Ishikawa (cell line): ENCODE data around the gene TMC5.

Source experiments
- CEBPB ChIP-seq: IDR thresholded peaks from 2 replicates; pipeline ENCODE4 v1.6.1; 2012
- CREB1 ChIP-seq: IDR thresholded peaks from 2 replicates; pipeline ENCODE4 v1.6.1; 2012; ENCODE audit warnings: low read depth
- EGR1 ChIP-seq: IDR thresholded peaks from 2 replicates; pipeline ENCODE4 v1.6.1; 2012
- EP300 ChIP-seq: IDR thresholded peaks from 2 replicates; pipeline ENCODE4 v1.6.1; 2012; ENCODE audit warnings: borderline replicate concordance
- FOXM1 ChIP-seq: IDR thresholded peaks from 2 replicates; pipeline ENCODE4 v1.6.1; 2012; ENCODE audit warnings: low read depth, borderline replicate concordance
- NFIC ChIP-seq: IDR thresholded peaks from 2 replicates; pipeline ENCODE4 v1.6.1; 2012
- RAD21 ChIP-seq: IDR thresholded peaks from 2 replicates; pipeline ENCODE4 v1.6.1; 2012; ENCODE audit warnings: low read depth
- TAF1 ChIP-seq: IDR thresholded peaks from 2 replicates; pipeline ENCODE4 v1.6.1; 2012; ENCODE audit warnings: low read depth, mild to moderate bottlenecking
- TCF12 ChIP-seq: IDR thresholded peaks from 2 replicates; pipeline ENCODE4 v1.6.1; 2012; ENCODE audit warnings: low read depth
- TEAD4 ChIP-seq: IDR thresholded peaks from 2 replicates; pipeline ENCODE4 v1.6.1; 2012
- YY1 ChIP-seq: IDR thresholded peaks from 2 replicates; pipeline ENCODE4 v1.6.1; 2012; ENCODE audit warnings: low read depth
- ZBTB7A ChIP-seq: IDR thresholded peaks from 2 replicates; pipeline ENCODE4 v1.6.1; 2012; ENCODE audit warnings: low read depth
- TF ChIP-seq, protein P1 (sequence below): IDR thresholded peaks from 2 replicates; pipeline ENCODE4 v1.6.1; 2012
- TF ChIP-seq, protein P2 (sequence below): IDR thresholded peaks from 2 replicates; pipeline ENCODE4 v1.6.1; 2012
- TF ChIP-seq, protein P3 (sequence below): IDR thresholded peaks from 2 replicates; pipeline ENCODE4 v1.6.1; 2012; ENCODE audit warnings: low read depth, mild to moderate bottlenecking

Gene TMC5

DNA sequence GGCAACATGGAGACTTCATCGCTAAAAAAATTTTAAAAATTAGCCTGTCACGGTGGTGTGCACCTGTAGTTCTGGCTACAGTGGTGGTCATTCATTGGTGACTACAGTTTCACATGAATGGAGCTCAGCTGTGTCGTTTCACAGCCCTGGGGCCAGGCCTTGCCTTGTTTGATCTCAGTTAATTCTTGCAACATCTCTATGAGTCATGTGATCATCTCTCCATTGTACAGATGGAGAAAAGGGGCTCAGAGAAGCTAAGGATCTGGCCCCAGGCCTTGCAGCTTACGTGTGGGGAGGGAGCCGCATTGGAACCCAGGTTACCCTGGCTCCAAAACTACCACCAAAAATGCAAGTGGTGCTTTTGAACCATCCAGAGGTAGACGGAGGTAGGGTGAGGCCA, 54.8 kb downstream of the TMC5 start:
- TF ChIP-seq RAD21 (no peak), ZBTB7A (no peak)

DNA sequence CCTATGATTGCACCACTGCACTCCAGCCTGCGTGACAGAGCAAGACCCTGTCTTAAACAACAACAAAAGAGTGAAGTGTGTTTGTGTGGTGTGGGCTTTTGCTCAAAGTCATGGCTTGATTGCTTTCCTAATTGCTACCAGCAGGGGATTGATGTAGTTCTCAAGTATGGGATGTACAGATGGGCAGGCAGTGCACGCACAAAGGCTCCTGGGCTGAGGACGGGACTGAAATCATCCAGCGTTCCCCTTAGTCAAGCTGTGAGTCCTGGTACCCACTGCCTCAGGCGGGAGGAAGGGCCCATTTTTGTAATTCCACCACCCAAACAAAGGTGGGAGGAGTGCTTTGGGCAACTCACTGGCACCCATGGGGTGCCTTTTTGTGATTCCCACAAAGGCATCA, 56.9 kb downstream of the TMC5 start:
- TF ChIP-seq RAD21 (no peak), YY1 (no peak), ZBTB7A (no peak), NFIC (no peak)

DNA sequence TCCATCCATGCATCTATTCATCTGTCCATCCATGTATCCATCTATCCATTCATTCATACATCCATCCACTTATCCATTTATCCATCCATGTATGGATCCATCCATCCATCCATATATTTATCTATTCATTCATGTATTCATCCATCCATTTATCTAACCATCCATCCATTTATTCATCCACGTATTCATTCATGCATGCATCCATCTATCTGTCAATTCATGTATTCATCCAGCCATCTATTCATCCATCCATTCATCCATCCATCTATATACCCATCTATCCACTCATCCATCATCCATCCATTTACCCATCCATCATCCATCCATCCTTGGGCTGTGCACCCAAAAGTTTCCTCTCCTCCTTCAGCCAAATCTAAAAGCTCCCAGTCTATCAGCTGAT, 60.8 kb downstream of the TMC5 start:
- TF ChIP-seq, protein P1, sequence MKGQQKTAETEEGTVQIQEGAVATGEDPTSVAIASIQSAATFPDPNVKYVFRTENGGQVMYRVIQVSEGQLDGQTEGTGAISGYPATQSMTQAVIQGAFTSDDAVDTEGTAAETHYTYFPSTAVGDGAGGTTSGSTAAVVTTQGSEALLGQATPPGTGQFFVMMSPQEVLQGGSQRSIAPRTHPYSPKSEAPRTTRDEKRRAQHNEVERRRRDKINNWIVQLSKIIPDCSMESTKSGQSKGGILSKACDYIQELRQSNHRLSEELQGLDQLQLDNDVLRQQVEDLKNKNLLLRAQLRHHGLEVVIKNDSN: no peak
- TF ChIP-seq EGR1: no peak

DNA sequence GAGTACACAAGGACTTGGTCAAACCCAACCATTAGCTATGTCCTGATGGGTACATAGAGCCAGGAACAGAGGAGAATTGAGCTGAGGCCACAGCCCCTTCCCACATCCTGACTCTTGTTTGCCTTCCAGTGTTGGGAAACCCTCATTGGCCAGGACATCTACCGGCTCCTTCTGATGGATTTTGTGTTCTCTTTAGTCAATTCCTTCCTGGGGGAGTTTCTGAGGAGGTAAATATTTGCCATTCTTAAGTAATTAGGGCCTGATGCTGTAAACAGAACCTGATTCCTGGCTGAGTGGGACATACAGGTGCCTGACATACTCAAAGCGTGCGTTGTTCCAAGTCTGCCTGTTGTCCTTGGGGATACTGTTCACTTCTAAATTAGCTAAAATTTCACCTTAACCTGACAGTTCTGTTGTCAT, 61.6 kb downstream of the TMC5 start:
- TF ChIP-seq, protein P2, sequence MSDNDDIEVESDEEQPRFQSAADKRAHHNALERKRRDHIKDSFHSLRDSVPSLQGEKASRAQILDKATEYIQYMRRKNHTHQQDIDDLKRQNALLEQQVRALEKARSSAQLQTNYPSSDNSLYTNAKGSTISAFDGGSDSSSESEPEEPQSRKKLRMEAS: no peak

DNA sequence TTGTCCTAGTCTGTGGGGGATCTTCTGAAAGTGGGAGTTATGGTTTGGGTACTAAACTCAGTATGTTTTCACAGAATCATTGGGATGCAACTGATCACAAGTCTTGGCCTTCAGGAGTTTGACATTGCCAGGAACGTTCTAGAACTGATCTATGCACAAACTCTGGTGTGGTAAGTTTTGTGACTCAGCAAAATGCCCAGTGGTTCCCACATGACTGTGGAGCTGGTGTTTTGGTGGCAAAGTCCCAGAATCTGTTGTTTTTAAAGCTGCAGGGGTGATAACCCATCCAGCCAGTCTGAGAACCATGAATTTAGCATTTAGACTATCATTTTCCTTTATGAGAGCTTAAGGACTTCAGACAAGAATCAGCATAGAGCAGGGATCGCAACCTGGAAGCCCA, 63.6 kb downstream of the TMC5 start:
- no peak for TF ChIP-seq CREB1

DNA sequence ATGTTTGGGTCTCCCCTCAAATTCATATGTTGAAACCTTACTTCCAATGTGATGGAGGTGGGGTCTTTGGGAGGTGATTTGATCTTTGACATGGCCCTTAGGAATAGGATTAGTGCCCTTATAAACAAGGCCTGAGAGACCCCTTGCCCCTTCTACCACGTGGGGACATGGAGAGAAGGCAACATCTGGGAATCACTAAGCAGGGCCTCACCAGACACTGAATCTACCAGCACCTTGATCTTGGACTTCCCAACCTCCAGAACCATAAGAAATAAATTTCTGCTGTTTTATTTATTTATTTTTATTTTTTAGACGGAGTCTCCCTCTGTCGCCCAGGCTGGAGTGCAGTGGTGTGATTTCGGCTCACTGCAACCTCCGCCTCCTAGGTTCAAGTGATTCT, 64.1 kb downstream of the TMC5 start:
- no peak for TF ChIP-seq ZBTB7A
- TF ChIP-seq RAD21: no peak
- TF ChIP-seq, protein P2: no peak
- no peak for TF ChIP-seq EGR1
- TF ChIP-seq NFIC: no peak
- TF ChIP-seq EP300: no peak
- TF ChIP-seq CREB1: no peak
- no peak for TF ChIP-seq TEAD4
- TF ChIP-seq, protein P1: no peak
- no peak for TF ChIP-seq TAF1
- TF ChIP-seq YY1: no peak
- TF ChIP-seq, protein P3, sequence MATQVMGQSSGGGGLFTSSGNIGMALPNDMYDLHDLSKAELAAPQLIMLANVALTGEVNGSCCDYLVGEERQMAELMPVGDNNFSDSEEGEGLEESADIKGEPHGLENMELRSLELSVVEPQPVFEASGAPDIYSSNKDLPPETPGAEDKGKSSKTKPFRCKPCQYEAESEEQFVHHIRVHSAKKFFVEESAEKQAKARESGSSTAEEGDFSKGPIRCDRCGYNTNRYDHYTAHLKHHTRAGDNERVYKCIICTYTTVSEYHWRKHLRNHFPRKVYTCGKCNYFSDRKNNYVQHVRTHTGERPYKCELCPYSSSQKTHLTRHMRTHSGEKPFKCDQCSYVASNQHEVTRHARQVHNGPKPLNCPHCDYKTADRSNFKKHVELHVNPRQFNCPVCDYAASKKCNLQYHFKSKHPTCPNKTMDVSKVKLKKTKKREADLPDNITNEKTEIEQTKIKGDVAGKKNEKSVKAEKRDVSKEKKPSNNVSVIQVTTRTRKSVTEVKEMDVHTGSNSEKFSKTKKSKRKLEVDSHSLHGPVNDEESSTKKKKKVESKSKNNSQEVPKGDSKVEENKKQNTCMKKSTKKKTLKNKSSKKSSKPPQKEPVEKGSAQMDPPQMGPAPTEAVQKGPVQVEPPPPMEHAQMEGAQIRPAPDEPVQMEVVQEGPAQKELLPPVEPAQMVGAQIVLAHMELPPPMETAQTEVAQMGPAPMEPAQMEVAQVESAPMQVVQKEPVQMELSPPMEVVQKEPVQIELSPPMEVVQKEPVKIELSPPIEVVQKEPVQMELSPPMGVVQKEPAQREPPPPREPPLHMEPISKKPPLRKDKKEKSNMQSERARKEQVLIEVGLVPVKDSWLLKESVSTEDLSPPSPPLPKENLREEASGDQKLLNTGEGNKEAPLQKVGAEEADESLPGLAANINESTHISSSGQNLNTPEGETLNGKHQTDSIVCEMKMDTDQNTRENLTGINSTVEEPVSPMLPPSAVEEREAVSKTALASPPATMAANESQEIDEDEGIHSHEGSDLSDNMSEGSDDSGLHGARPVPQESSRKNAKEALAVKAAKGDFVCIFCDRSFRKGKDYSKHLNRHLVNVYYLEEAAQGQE: no peak
- no peak for TF ChIP-seq CEBPB
- TF ChIP-seq FOXM1: no peak
- TF ChIP-seq TCF12: no peak

DNA sequence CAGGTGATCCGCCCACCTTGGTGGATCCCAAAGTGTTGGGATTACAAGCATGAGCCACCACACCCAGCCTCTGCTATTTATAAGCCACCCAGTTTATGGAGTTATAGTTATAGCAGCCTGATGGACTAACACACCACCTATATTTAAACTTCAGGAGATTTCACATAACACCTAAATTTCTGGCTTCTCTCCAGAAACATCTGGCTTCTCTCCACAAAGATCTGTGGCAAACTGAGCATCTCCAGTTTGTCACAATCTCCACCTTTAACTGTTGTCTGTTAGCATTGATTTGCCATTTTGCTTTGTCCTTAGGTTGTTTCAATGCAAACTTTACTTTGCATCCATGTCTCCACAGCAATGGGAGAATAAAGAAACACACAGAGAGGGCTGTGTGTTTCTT, 64.6 kb downstream of the TMC5 start:
- TF ChIP-seq YY1 (no peak), ZBTB7A (no peak)
- TF ChIP-seq, protein P1: no peak

DNA sequence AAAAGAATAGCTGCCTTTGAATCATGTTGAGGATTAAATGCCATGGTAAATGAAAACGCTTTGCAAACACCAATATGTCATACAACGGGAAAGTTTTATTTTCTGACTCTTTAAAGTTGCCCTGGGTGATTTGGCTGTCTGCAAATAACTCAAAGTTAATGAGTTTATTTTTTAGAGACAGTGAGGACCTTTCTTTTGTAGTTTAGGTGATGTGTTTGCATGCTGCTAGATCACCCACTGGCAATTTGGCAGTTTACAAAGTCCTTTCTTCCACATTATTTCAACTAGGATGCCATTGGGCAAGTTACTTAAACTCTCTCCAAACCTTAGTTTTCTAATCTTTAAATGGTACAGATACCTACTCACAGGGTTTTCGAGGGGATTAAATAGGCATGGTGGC, 66.4 kb downstream of the TMC5 start:
- TF ChIP-seq FOXM1 (no peak), TEAD4 (no peak)

DNA sequence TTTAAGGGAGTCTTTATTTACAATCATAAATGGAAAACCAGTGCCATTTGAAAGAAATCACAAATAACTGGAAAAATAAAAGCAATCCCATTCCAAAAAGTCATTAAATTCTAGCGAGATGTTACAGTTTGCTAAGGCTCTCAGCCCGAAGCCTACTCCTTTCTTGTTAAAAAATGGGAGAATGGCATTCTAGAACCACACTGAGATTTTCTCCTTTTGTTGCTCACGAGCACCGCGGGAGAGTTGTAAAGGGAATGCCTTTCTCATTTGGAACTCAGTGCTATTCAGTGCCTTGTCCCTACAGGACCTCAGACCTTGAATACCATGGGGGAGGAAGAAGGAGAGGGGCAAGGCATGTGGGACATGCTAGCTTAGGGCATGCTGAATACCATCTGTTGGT, 67.9 kb downstream of the TMC5 start:
- TF ChIP-seq, protein P2: no peak

DNA sequence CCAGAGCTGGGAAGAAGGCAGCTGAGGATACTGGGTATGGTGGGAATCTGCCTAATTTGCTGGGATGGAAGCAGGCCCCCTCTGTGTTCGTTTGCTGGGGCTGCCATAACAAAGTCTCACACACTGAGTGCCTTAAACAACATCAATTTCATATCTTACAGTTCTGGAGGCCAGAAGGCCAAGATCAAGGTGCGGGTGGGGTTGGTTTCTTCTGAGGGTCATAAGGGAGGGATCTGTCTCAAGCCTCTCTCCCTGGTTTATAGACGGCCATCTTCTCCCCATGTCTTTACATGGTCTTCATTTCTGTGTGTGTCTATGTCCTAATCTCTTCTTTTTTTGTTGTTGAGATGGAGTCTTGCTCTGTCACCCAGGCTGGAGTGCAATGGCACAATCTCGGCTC, 68.4 kb downstream of the TMC5 start:
- TF ChIP-seq, protein P3: no peak
- no peak for TF ChIP-seq CREB1
- no peak for TF ChIP-seq EP300
- no peak for TF ChIP-seq EGR1
- no peak for TF ChIP-seq TEAD4
- no peak for TF ChIP-seq YY1
- no peak for TF ChIP-seq TCF12
- no peak for TF ChIP-seq FOXM1
